ENCODE measurements around the gene ZNF660.

The ZNF660 gene

DNA sequence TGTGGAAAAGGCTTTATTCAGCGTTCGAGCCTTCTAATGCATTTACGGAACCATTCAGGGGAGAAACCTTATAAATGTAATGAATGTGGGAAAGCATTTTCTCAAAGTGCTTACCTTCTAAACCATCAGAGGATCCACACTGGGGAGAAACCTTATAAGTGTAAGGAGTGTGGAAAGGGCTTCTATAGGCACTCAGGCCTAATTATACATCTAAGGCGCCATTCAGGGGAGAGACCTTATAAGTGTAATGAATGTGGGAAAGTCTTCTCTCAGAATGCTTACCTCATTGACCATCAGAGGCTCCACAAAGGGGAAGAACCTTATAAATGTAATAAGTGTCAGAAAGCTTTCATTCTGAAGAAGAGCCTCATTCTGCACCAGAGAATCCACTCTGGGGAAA is 57.6 kb downstream of the ZNF660 start:
- DNase-seq: no peak

- no peak for DNase-seq
These were observed 58.3 kb downstream of the ZNF660 start for GRCh38 chr3:44643024-44643423.

DNA sequence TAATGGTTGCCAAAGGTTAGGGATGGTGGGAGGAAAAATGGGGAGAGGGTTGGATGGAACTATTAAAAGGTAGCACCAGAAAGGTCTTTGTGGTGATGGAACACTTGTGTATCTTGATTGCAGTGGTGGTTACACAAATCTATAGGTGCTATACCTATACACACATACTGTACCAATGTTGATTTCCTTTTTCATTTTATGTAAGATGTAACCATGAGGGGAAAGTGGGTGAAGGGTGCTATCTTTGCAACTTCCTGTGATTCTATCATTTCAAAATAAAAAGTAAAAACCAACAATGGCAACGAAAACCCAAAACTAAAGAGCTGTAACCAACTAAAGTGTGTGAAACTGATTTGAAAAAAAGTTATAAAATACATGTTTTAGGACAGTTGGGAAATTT is 63.0 kb downstream of the ZNF660 start:
- no peak for DNase-seq

- peak; percentile 87 for DNase-seq
These were observed 63.9 kb downstream of the ZNF660 start, which contains the start of gene ZNF35 for GRCh38 chr3:44648564-44649229. TSS of gene ZNF35 (plus strand) at chr3:44648732. CDS start at chr3:44651068, 2,336 bp downstream.

Measured in HCEC 1CT (cell line).